GM19240 (cell line): Measurements from ENCODE around the gene MVB12B.

ENCODE experiments used
- DNase-seq: peaks from one replicate; pipeline ENCODE4 v3.0.0; 2011; ENCODE audit warnings: low spot score; ENCODE audit not compliant: insufficient read length

Gene MVB12B

GRCh38 chr9:126502417-126503332 is 176.0 kb downstream of the MVB12B start:
- DNase-seq = no peak

GRCh38 chr9:126503333-126504085 is 176.9 kb downstream of the MVB12B start:
- no peak for DNase-seq

- no peak for DNase-seq
Observed at GRCh38 chr9:126504086-126504976, 177.7 kb downstream of the MVB12B start.

GRCh38 chr9:126504977-126505455 is 178.4 kb downstream of the MVB12B start:
- no peak for DNase-seq

GRCh38 chr9:126505697-126506346 is 179.2 kb downstream of the MVB12B start:
- no peak for DNase-seq

GRCh38 chr9:126506361-126507317 is 180.0 kb downstream of the MVB12B start:
- no peak for DNase-seq

GRCh38 chr9:126507318-126508109 is 180.9 kb downstream of the MVB12B start:
- no peak for DNase-seq

GRCh38 chr9:126508171-126508591 is 181.6 kb downstream of the MVB12B start:
- no peak for DNase-seq

GRCh38 chr9:126508928-126509327 is 182.3 kb downstream of the MVB12B start:
- no peak for DNase-seq

- DNase-seq = no peak
Observed at GRCh38 chr9:126509718-126510117, 183.1 kb downstream of the MVB12B start.

- no peak for DNase-seq
Observed at GRCh38 chr9:126510564-126510963, 183.9 kb downstream of the MVB12B start.

GRCh38 chr9:126511411-126511810 is 184.8 kb downstream of the MVB12B start:
- DNase-seq = no peak

- no peak for DNase-seq
Observed at GRCh38 chr9:126513159-126514036, 186.8 kb downstream of the MVB12B start.

GRCh38 chr9:126514037-126514821 is 187.6 kb downstream of the MVB12B start:
- DNase-seq = peak; percentile 21

- DNase-seq = no peak
Observed at GRCh38 chr9:126515001-126515872, 188.6 kb downstream of the MVB12B start.
